ENCODE measurements around the gene ITPR1. TPM values are rescaled to one million over a fixed set of nuclear protein-coding genes. Genes with fewer than 3 reads are reported as not detected.

The ITPR1 gene
- total RNA-seq, 1 donor from 2014 or later = 45.9 TPM

GRCh38 chr3:4546346-4547178 lies 53.4 kb downstream of the ITPR1 start:
- no peaks in the 10 kb centered on the region for H3K36me3 Mint-ChIP-seq
- H3K27ac Mint-ChIP-seq = no peak overlapping the region
- no peak for TF ChIP-seq CTCF (conservative IDR thresholded peaks at IDR 0.05)
- no peak overlapping the region for H3K4me3 Mint-ChIP-seq
- no peaks in the 10 kb centered on the region for H3K9me3 Mint-ChIP-seq
- H3K4me1 Mint-ChIP-seq (ENCODE audit: unreplicated experiment) = peaks cover 40% of the 10 kb centered on the region
- no peak for DNase-seq (ENCODE audit: extremely low spot score, unreplicated experiment)
- H3K27me3 Mint-ChIP-seq = no peaks in the 10 kb centered on the region

GRCh38 chr3:4547799-4548198 lies 54.7 kb downstream of the ITPR1 start:
- TF ChIP-seq CTCF (conservative IDR thresholded peaks at IDR 0.05) = no peak
- DNase-seq (ENCODE audit: extremely low spot score, unreplicated experiment) = no peak
- Mint-ChIP-seq H3K4me3 (no peak overlapping the region), H3K27ac (peak overlapping the region; percentile 20), H3K4me1 (ENCODE audit: unreplicated experiment) (peaks cover 51% of the 10 kb centered on the region), H3K27me3 (no peaks in the 10 kb centered on the region), H3K9me3 (no peaks in the 10 kb centered on the region), H3K36me3 (no peaks in the 10 kb centered on the region)

GRCh38 chr3:4548356-4548755 lies 55.2 kb downstream of the ITPR1 start:
- no peaks in the 10 kb centered on the region for H3K9me3 Mint-ChIP-seq
- peak overlapping the region; percentile 38 for H3K4me3 Mint-ChIP-seq
- no peak for TF ChIP-seq CTCF (conservative IDR thresholded peaks at IDR 0.05)

GRCh38 chr3:4548780-4549179 lies 55.6 kb downstream of the ITPR1 start:
- no peak overlapping the region for H3K4me3 Mint-ChIP-seq
- no peak for TF ChIP-seq CTCF (conservative IDR thresholded peaks at IDR 0.05)
- no peak overlapping the region for H3K27ac Mint-ChIP-seq
- H3K9me3 Mint-ChIP-seq = no peaks in the 10 kb centered on the region
- no peaks in the 10 kb centered on the region for H3K36me3 Mint-ChIP-seq
- no peaks in the 10 kb centered on the region for H3K27me3 Mint-ChIP-seq
- H3K4me1 Mint-ChIP-seq (ENCODE audit: unreplicated experiment) = peaks cover 55% of the 10 kb centered on the region
- DNase-seq (ENCODE audit: extremely low spot score, unreplicated experiment) = no peak

More at GRCh38 chr3:4548356-4548755, 55.2 kb downstream of the ITPR1 start:
- H3K36me3 Mint-ChIP-seq = no peaks in the 10 kb centered on the region
- peaks cover 55% of the 10 kb centered on the region for H3K4me1 Mint-ChIP-seq (ENCODE audit: unreplicated experiment)
- no peak for DNase-seq (ENCODE audit: extremely low spot score, unreplicated experiment)
- H3K27ac Mint-ChIP-seq = no peak overlapping the region
- no peaks in the 10 kb centered on the region for H3K27me3 Mint-ChIP-seq

GRCh38 chr3:4549896-4550295 lies 56.7 kb downstream of the ITPR1 start:
- DNase-seq (ENCODE audit: extremely low spot score, unreplicated experiment) = no peak
- Mint-ChIP-seq H3K27ac (no peak overlapping the region), H3K4me1 (ENCODE audit: unreplicated experiment) (peaks cover 55% of the 10 kb centered on the region), H3K36me3 (no peaks in the 10 kb centered on the region), H3K27me3 (no peaks in the 10 kb centered on the region), H3K9me3 (no peaks in the 10 kb centered on the region), H3K4me3 (no peak overlapping the region)
- no peak for TF ChIP-seq CTCF (conservative IDR thresholded peaks at IDR 0.05)

Measured in type B pancreatic cell (in vitro differentiated cells).